Kidney (tissue), 14 donors: Measurements from ENCODE around the gene RAI1. TPM values are rescaled to one million over a fixed set of nuclear protein-coding genes. Genes with fewer than 3 reads are reported as not detected.
A peak's percentile ranks its signal among the peaks of the same experiment; 100 is the strongest.

Experiments
- DNase-seq, 5 donors: peaks; one replicate each; pipeline ENCODE4 v3.0.0-alpha.2; 2013 to 2020
- FAIRE-seq: peaks from 2 replicates; lab custom pipeline; 2012; peaks lifted over from hg19 to GRCh38; lab: Jason Lieb, UNC
- H3K27ac ChIP-seq, 2 donors: one replicate each; pipeline ENCODE4 v1.7.0; 2013; ENCODE audit warnings: low read depth in 2 of 2, low read length in 2 of 2, inconsistent platforms in 1 of 2
- H3K27me3 ChIP-seq: one replicate; pipeline ENCODE4 v1.7.1; 2013; ENCODE audit warnings: low read length, inconsistent platforms; ENCODE audit not compliant: control insufficient read depth, insufficient read depth
- H3K36me3 ChIP-seq, 3 donors: one replicate each; pipeline versions ENCODE4 v1.7.0 to v1.7.1; 2013; ENCODE audit warnings: low read length in 3 of 3, control low read depth in 1 of 3, inconsistent platforms in 1 of 3; ENCODE audit not compliant: insufficient read depth in 3 of 3, control insufficient read depth in 2 of 3
- H3K4me1 ChIP-seq, 3 donors: one replicate each; pipeline versions ENCODE4 v1.7.0 to v1.7.1; 2013; ENCODE audit warnings: low read length in 3 of 3, inconsistent platforms in 1 of 3, low read depth in 1 of 3; ENCODE audit not compliant: control insufficient read depth in 2 of 3, insufficient read depth in 2 of 3
- H3K4me3 ChIP-seq, 3 donors: one replicate each; pipeline versions ENCODE4 v1.7.0 to v1.8.1; 2013; ENCODE audit warnings: low read length in 3 of 3, control low read depth in 1 of 3, inconsistent platforms in 1 of 3
- H3K9ac ChIP-seq, 3 donors: one replicate each; pipeline versions ENCODE4 v1.7.0 to v1.7.1; 2013; ENCODE audit warnings: low read length in 3 of 3, control low read depth in 1 of 3, inconsistent platforms in 1 of 3
- H3K9me3 ChIP-seq, 3 donors: one replicate each; pipeline versions ENCODE4 v1.7.0 to v1.7.1; 2013; ENCODE audit warnings: low read length in 3 of 3, control low read depth in 1 of 3, inconsistent platforms in 1 of 3; ENCODE audit not compliant: control insufficient read depth in 2 of 3, insufficient read depth in 1 of 3
- CTCF ChIP-seq: IDR thresholded peaks from 3 replicates; pipeline ENCODE4 v1.5.1; 2012; ENCODE audit warnings: mild to moderate bottlenecking, moderate library complexity, borderline replicate concordance; ENCODE audit not compliant: insufficient read depth; ENCODE audit errors: extremely low read depth
- intact Hi-C: fragments of 100-400 bp; cut with DNase I; formaldehyde crosslinking; loops from one replicate; pipeline ENCODE4 v1.11.1; 2022
- polyA plus RNA-seq: library from polyadenylated mRNA; stranded (reverse); fragments of 350-450 nt; fragmentation: Illumina TruSeq; extraction: RNeasy Lipid Tissue Mini Kit (QIAGEN cat#74804); gene quantifications from one replicate; pipeline ENCODE4 v1.2.3, GENCODE V29; 2014; ENCODE audit warnings: low read depth, low replicate concordance; ENCODE audit not compliant: insufficient read depth
- total RNA-seq: library from RNA; stranded (reverse); fragmentation: NEBNext Ultra II Directional; extraction: Animal tissue kit (Norgen Biotek cat#: 25700); gene quantifications from one replicate; pipeline ENCODE4 v1.2.1, GENCODE V29; 2021
- donor health status: control.
- donor health status: control.
- donor health status: control.
- donor health status: control.
- donor health status: control.
- donor health status: DM: yes; HTN: yes; CAD: no.
- donor health status: Normal renal cell carcinoma (clear cell type).

The RAI1 gene
- total and polyA plus RNA-seq, 2 donors from 2014 or later, result 6.7 to 50.5 TPM

GRCh38 chr17:17823433-17824118, 142.3 kb downstream of the RAI1 start:
- H3K9ac ChIP-seq, result peak overlapping the region; percentile 26 to 72 (median 72)
- peak overlapping the region; percentile 23 to 61 (median 60) for H3K4me3 ChIP-seq
- peak overlapping the region; percentile 91 for H3K27ac ChIP-seq
- intact Hi-C loops, result no loop called here
- peaks cover 2 to 60% (median 37%) of the 10 kb centered on the region in 3 donors for H3K4me1 ChIP-seq
- H3K36me3 ChIP-seq, result peaks cover 0 to 8% (median 6%) of the 10 kb centered on the region in 3 donors
- FAIRE-seq (no peak), DNase-seq (peak; percentile 87 to 96 (median 93))
- no peaks in the 10 kb centered on the region for H3K9me3 ChIP-seq
- TF ChIP-seq CTCF, result no peak
- H3K27me3 ChIP-seq, result no peaks in the 10 kb centered on the region

GRCh38 chr17:17824119-17824782, 143.0 kb downstream of the RAI1 start:
- Histone ChIP-seq H3K9ac (peak overlapping the region; percentile 26 to 72 (median 72)), H3K9me3 (no peaks in the 10 kb centered on the region), H3K36me3 (peaks cover 0 to under 1% (median 0%) of the 10 kb centered on the region in 3 donors), H3K4me1 (peaks cover 2 to 60% (median 37%) of the 10 kb centered on the region in 3 donors), H3K27ac (peak overlapping the region; percentile 91), H3K4me3 (peak overlapping the region; percentile 23 to 56 (median 24)), H3K27me3 (no peaks in the 10 kb centered on the region)
- DNase-seq (peak in 2 of 5 donors; percentile 28 to 82), FAIRE-seq (no peak)
- intact Hi-C loops, result no loop called here
- TF ChIP-seq CTCF, result no peak

GRCh38 chr17:17824783-17825614, 143.7 kb downstream of the RAI1 start:
- TF ChIP-seq CTCF, result no peak
- DNase-seq, result no peak
- Histone ChIP-seq H3K9me3 (no peaks in the 10 kb centered on the region), H3K27ac (peak overlapping the region; percentile 91), H3K4me1 (peaks cover 2 to 62% (median 37%) of the 10 kb centered on the region in 3 donors), H3K27me3 (no peaks in the 10 kb centered on the region), H3K36me3 (no peaks in the 10 kb centered on the region), H3K9ac (no peak overlapping the region), H3K4me3 (no peak overlapping the region)
- no peak for FAIRE-seq
- intact Hi-C loops, result no loop called here
